Embryonic facial prominence (tissue), 1 donor: Measurements from ENCODE around the gene FBXL17.

Source experiments
- DNase-seq: peaks from one replicate; pipeline ENCODE4 v3.0.0-alpha.2; 2016; ENCODE audit errors: extremely low spot score

Gene FBXL17

DNA sequence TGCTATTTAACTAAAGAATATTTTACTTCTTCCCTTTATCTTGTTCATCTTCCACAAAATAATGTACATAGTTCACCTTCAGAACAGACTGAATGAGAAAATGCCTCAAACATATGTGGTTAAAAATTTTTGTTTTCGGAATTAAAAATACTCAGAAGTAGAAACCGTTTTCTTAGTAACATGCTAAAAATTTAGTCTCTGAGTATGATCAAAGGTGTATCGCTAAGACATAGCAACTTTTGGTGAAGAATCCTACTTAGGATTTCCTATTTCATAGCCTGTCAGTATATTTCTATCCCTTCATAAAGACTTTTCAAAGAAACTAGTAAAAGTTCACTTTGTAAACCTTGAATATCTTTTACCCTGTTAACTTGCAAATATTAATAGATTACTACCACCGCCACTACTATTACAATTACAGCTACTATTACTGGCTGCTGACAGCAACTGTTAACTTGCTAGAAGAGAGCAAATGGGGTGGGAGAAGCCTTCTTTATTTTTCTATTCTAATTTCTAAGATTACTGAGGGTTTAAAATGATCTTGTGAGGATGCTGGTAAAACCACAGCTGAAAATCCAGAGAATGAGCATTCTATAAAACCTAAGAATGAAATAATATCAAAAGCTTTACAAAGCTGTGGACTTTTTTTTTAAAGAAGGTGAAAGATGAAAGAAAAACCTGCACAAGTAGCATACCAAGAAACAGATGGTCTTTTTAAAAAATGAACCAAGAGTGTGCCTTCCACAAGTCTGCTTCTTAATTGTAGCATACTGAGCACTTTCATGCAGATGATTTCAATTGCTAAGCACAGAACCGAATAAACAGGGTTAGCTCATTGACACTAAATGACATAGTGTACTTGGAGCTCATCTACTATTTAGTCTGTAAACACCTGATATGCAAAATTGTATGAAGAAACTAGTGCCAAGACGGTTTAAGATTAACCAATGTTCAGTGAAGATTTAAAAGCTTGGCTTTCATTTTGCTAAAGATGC is 464.9 kb downstream of the FBXL17 start:
- no peak for DNase-seq

DNA sequence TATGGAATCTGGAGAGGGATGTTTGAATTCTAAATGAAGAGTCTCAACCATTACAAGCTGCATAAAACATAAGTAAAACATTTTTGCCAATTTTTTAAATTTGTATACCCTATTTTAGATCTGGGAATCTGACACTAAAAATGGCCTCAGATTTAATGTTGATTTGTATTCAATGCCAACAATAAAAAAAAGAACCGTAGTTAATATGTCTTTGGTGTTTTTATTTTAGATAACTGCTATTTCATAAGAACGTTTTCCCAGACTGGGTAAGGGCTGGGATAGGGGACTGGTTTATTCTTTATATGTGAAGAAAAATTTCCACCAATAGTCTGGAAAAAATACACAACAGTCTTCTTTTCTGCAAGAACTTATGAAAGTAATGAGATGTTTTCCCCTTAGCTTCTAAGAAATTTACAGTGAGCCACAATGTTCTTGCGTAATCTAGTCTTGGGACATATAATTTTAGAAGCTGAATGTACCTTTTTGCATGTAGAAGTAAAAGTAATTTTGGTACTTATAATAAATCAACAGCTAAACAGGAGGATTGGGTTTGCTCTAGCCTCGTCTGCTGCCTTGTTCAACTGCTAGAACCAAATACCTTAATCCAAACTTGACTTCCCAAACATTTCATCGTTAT is 466.6 kb downstream of the FBXL17 start:
- no peak for DNase-seq

DNA sequence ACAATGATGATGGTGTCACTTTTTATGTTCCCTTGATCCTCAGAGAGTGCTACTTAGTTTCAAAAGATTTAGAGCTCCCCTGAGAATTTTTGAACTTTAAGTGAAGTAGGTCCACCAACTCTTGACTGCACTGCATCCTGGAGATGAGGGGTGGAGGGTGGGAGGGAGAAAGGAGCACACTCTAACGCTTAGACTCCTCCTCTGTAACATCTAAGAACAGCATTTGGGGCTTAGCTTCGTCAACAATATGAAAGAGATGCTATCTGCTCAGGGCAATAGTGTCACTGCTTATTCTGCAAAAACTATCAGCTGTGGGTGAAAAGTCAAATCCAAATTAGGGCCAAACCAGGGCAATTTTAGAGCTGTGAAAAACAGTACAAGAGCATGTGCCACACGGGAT is 468.4 kb downstream of the FBXL17 start:
- no peak for DNase-seq

DNA sequence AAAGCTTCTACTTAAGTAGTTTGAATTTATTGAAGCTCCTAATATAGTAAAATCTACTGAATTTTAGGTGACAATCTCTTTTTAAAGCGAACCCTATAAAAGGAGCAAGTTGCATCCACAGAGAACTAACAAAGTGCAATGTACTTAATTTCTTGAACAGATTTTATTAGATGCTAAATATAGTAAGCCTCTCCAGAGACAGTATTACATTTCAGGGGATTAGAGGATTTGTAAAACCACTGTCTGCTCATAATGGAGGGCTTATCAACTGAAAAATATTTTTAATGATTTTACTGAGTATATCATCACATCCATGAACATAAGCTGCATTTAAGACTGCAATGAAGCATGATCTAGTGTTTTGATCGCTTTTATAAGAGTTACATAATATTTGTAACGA is 481.2 kb downstream of the FBXL17 start:
- DNase-seq, result no peak

DNA sequence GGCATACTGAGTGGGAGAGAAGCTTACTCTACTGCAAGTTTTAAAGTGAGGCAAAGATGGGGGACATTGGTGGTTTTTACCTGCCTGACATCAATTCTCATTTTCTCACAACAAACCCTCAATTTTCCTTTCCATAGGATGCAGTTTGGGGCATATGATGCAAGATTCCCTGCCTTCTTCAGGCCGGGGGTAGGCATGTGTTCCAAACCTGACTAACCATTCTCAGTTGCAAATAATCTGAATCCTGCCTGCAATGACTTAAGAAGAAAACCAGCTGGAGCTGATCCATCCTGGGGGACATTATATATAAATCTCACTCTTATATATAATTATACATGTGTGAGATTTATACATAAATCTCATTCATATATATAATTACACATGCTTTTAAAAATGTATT is 487.5 kb downstream of the FBXL17 start:
- DNase-seq, result no peak

DNA sequence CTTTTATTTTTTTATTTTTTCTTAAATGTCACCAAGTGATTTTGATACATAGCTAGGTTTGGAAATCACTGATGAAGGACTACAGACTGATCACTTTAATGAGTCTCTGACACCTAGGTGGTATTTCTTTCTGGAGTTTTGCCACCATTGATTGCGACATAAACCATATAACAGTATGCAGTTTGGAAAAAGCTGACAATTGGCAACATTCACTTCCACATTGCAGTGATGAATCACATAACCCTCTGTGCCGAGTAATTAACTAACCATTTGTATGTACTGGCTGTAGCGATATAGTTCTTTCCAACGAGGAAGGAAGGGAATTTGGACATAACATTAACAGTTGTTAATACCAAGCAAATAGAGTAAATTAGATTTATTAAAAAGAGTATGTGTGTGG is 488.3 kb downstream of the FBXL17 start:
- DNase-seq, result no peak

DNA sequence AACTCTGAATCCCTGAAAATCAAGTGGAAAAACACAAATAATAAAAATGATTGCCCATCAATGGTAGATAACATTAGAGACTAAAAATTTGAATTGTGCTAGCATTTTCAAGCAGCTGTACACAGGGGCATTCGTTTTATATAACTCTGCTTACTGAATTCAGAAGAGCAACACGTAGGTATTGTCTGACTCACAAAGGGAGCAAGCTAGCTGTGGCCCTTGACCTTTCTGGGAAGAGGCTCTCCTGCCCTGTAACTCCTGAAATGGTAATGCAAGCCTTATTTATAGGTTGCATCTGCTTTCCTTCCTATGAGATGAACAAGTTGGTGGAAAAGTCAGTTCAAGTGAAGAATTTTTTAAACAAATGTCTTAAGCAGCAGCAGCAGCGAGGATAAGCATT is 492.5 kb downstream of the FBXL17 start:
- DNase-seq, result no peak

DNA sequence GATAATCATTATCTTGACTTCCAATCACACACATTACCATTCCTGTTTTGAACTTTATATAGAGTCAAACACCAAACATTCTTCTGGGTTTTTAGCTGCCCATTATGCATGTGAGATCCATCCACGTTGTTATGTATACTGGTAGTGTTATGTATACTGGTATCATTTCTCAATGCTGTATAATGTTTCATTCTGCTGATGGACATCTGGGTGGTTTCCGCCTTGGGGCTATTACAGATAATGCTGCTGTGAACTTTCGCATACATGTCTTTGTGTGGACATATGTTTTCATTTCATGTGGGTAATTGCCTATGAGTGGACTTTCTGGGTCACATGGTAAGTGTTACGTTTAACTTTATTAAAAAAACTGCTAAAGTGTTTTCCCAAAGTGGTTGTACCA is 493.4 kb downstream of the FBXL17 start:
- no peak for DNase-seq

DNA sequence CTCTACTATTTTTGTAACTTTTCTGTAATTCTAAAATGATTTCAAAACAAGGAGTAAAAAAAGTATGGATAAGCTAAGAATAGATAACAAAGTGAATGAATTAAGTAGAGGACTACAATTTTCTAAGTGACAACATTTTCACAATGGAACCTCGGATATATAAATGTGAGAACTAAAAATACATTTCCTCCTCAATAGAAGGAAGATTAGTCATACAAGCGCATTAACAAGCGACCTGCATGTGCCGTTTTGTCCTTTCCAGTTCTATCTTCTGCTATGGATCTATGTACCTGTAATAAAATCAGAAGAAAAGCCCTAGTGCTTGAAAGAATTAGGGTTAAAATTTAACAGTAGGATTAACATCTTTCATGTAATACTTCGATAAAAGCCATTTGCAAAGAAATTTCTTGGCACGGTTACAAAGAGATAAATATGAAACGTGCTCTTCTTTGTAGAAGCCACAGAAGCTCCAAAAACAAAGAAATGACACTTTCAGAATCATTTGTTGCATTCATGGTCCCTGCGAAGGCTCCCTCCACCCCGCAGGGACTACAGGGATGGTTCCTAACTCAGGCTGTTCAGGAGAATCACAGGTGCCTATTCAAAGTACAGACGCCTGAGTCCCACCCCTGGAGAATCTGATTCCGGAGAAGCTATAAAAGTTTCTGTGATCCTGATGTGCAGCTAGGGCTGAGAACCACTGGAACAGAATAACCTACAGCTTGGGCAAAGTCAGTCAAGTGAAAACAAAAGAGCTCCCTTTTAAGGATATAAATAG is 494.5 kb downstream of the FBXL17 start:
- no peak for DNase-seq

DNA sequence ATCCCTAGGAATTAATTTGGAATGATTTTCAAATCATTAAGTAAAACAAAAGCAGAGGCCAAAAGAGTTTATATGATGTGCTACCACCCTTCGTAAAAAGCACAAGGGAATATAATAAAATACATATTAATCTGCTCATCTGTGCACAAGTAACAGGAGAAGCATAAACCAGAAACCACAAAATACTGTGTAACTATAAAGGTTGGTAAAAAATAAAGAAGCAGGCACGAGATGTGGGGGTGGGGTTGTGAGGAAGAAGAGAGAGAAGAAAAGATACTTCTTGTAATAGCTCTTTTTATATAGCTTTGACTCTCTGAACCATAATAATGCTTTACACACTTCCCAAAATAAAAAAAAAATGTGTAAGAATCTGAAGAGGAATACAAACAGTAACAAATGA is 496.3 kb downstream of the FBXL17 start:
- DNase-seq, result no peak

DNA sequence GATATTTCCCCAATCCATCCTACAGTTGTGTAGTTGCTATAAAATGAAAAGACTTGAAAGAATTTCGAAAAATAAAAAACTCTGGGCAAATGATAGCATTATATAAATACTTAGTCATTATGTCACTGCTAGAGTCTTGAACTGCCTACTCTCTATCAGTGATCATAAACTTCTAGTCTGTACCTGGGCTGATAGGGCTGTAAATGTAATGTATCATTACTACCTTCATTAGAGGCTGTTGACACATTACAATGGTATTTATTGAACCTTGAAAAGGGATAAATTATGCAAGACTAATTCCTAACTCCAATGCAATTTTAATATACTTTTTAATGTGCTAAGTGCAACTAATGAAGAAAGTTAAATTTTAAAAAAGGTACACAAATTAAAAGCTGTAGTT is 497.0 kb downstream of the FBXL17 start:
- DNase-seq, result no peak

DNA sequence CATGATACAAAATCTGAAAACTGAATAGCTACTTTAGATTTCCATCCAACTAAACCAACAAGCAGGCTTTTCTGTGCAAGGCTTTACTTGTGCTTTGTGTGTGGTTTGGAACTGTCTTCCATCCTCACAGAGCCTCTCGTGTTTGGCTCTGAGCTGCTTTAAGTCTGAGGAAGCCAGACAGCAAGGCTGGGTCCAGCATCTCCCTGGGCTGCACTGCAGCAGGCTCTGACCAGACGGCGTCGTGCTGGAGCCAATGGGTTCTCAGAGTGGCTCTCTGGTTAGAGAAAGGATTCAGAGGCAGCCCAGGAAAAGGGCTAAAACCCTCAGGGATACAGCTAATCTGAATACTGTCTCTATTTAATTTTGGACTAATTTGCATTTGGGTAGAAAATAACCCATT is 503.2 kb downstream of the FBXL17 start:
- DNase-seq, result no peak

DNA sequence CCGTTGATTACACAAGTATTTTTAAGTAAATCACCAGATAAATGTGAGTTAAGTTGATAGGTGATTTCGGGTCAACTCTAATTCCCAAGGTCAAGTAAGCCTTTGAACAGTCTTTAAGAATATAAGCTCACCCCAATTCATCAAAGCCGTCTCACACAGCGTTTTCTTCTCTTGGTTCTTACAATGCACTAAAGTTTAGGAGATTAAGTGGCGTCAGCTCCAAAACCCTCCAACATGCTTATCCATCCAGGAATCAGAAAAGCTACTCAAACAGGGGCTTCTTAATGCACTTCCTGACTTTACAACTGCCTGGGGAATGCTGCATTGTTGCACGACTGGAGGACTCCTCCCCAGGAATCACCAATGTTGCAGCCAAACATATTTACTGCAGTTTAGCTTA is 505.0 kb downstream of the FBXL17 start:
- no peak for DNase-seq

DNA sequence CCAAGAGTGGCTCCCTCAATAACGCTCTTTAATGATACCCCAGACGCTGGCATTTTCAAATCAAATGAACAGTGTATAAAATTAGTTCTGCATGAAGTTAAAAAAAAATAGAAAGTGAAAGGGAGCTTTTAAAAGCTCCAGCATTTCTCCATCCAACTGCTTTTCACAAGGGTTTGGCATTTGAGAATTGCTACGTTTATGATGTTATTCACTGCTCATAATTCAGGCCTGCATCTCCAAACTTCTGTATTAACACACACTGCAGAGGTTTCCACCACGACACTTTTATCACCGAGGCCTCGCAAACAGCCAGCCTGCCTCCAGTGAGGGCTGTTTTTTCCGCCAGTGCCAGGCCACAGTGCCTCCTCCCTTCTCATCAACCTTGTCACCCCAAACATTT is 505.6 kb downstream of the FBXL17 start:
- no peak for DNase-seq

DNA sequence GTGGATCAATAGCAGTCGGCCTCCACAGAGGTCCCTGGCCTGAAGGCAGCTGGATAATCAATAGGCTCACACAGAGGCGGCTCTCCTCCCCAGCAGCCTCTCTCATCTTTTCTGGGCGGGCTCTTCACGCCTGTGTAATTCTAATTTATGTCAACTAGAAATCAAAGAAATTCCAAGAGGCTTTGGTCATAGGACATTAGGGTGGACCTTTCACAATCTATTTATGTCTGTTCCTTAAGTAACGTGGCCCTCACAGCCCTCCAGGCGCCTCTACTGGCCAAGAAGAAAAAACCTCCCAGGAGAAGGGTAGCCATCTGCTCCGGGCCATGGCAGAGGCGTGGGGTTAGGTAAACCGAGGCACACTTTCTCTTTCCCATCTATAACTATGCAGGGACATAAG is 506.1 kb downstream of the FBXL17 start:
- no peak for DNase-seq

DNA sequence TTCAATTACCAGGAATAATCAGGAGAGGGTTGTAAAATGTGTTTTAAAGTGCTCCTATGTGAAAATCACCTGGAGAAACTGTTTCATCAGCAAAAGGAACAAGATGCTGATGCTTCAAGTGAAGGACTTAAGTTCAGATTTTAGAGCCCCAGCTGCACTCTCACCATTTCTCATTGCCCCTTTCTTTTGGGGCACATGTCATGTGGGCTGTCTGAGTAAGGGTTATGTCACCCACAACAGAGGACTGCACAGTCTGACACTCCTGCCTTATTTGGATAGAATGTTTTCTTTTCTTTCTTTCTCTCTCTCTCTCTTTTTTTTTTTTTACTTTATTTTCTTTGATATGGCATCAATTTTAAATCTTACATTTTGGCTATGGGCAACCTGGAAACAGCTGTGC is 507.1 kb downstream of the FBXL17 start:
- DNase-seq, result no peak

DNA sequence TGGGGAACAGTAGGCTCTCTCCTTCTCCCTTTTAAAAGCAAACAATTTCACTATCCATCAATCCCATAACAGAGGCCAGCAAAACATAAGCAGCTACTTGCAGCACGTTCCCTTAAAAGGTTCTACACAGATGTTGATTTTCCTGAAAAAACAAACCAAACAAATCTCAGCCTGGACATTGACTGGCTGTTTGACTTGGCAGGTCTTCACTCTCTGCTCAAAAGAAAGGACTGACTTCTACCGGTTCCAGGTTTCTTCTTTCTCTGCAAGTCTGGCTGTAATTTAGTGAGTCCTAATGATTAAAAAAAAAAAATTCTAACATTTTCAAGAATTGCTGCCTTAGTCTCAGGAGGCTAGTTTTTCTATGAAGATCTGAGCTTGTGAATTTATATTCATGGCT is 508.0 kb downstream of the FBXL17 start:
- no peak for DNase-seq

DNA sequence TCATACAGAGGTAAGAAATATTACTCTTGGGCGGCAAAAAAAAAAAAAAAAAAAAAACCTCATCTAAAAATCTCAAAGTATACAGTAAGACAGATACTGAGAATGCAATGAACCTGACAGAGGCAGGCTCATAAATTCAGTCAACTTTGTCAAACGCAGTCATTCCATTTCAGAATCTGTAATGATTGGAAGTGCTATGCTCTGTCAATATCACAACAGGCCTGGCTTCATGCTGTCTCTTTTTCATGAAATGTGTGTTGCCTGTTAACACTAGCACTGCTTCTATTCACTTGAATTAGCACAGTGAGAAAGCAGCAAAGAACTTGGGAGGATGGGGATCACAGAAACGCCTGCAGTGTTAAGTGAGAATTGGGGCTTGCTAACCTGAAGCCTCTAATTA is 510.9 kb downstream of the FBXL17 start:
- no peak for DNase-seq

DNA sequence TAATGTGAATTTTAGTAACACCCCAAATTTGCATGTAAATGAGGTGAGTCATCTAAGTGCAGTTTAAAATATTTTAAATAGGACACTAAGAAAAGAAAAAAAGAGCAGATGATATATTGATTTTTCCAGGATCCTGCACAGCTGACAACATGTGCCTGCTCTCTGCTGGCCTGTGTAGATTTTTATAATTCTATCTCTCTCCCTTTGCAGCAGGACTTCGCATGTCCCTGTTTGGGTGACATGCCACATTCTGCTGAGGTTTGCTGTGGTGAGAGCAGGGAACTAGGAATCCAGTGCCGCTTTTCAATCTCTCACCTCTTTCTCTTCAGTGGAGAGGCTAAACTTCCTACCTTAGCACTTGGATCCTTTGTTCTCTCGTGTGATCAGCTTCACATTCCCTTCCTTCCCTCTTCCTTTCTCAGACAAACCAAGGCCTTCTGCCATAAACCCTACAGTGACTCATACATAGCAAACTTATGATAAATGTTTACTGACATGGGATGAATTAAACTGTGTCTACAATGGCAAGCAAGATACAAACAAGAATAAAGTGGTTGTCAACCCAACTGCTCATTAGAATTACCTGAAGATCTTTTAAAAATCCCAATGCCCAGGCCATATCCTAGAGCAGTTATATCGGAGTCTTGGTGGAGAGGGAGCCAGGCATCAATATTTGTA is 512.3 kb downstream of the FBXL17 start:
- no peak for DNase-seq

DNA sequence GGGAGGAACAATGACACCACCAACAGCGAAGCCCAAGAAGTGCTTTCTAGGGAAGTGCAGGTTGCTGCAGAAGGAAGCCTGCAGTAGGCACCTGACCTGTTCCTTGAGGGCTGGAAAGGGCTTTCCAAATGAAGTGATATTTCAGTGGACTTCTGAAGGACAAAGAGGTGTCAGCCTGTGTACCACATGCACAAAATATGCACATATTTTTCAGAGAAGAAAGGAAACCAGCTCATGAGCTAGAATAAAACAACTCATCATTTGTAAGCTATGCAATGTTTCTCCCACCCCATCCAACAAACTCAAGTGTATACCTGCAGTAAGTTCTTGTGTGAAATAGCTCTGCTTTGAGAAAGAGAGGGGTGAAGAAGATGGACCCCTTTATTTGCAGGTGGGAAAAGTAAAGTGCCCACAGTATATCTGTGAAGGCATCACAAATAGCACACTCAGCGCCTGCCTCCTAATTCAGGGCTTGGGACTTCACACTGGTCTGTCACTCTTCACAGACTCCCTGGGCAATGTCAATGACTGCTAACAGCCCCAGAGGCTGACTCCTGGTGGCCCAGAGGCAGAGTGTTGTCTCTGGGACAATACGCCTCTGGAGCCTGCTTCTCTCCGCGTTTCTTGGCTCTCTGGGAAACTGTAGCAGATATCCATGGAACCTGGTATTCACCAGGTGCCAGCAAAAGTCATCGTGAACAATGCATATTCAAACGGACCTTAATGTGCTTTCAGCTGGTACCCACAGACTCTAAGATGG is 513.1 kb downstream of the FBXL17 start:
- DNase-seq, result no peak

DNA sequence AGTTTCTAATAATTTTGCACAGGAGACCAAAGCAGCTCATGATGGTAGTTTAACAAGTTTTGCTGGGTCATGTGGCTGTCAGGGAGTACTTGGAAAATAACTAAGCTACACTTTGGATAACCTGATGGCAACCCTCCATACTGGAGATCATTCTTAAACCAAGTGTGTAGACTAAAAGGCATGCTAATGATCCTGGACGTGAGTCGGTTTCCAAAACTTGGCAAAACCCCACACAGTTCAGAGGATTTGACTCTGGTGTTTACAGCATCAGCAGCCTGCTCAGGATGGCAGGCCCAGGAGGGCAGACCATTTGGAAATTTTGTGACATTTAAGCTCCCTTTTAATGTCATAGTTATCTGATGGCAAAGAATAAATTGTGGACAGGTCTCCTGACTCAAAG is 514.6 kb downstream of the FBXL17 start:
- DNase-seq, result no peak
